ENCODE data around the gene ATXN7L3B. TPM values are rescaled to one million over a fixed set of nuclear protein-coding genes. Genes with fewer than 3 reads are reported as not detected.

Gene ATXN7L3B
- total and polyA plus RNA-seq, 7 donors: 13.2 to 21.0 (median 16.9) TPM

DNA sequence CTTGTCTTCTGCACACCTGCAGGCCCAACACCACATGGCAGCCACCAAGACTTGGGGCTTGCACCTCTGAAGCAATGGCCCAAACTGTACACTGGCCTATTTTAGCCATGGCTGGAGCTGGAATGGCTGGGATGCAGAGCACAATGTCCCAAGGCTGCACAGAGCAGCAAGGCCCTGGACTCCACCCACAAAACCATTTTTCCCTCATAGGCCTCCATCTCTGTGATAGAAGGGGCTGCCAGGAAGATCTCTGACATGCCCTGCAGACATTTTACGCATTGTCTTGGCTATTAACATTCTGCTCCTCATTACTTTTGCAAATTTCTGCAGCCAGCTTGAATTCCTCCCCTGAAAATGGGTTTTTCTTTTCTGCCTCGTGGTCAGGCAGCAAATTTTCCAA lies 22.1 kb downstream of the ATXN7L3B start:
- WGBS, 2 donors: 50 to 59% methylated on average over 2 of the region's 2 CpGs
- H3K9me3 ChIP-seq: no peaks in the 10 kb centered on the region
- DNase-seq: no peak
- TF ChIP-seq POLR2A (IDR thresholded peaks at IDR 0.05) (no peak), EP300 (IDR thresholded peaks at IDR 0.05) (no peak), POLR2AphosphoS5 (IDR thresholded peaks at IDR 0.05) (no peak)
- TF ChIP-seq, protein P1, sequence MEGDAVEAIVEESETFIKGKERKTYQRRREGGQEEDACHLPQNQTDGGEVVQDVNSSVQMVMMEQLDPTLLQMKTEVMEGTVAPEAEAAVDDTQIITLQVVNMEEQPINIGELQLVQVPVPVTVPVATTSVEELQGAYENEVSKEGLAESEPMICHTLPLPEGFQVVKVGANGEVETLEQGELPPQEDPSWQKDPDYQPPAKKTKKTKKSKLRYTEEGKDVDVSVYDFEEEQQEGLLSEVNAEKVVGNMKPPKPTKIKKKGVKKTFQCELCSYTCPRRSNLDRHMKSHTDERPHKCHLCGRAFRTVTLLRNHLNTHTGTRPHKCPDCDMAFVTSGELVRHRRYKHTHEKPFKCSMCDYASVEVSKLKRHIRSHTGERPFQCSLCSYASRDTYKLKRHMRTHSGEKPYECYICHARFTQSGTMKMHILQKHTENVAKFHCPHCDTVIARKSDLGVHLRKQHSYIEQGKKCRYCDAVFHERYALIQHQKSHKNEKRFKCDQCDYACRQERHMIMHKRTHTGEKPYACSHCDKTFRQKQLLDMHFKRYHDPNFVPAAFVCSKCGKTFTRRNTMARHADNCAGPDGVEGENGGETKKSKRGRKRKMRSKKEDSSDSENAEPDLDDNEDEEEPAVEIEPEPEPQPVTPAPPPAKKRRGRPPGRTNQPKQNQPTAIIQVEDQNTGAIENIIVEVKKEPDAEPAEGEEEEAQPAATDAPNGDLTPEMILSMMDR (IDR thresholded peaks at IDR 0.05): no peak
- intact Hi-C loops (cut with DNase I): no loop called here
- no peak overlapping the region for H3K27ac ChIP-seq
- no peaks in the 10 kb centered on the region for H3K27me3 ChIP-seq
- H3K4me3 ChIP-seq: no peak overlapping the region
- no peaks in the 10 kb centered on the region for H3K4me1 ChIP-seq
- H3K36me3 ChIP-seq: no peaks in the 10 kb centered on the region

DNA sequence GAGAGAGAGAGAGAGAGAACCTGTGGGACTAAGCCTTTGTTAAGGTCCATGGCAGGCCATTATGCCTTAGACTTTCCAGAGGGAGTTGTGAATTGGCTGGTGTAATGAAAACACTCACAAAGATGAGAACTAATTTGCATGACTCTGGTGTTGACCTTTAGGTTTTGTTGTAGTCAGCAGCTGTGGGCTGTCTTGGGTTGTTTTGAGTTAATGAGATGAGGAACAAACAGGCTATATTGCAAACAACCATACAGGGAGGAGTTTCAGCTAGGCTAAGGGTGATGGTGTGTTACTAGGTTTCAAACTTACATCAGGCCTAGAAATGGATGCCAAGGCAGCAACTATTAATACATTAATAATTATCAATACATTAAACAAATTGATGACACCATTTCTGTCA lies 26.3 kb downstream of the ATXN7L3B start:
- no peak overlapping the region for H3K27ac ChIP-seq
- no peaks in the 10 kb centered on the region for H3K4me1 ChIP-seq
- H3K9me3 ChIP-seq: no peaks in the 10 kb centered on the region
- intact Hi-C loops (cut with DNase I): no loop called here
- TF ChIP-seq, protein P1 (IDR thresholded peaks at IDR 0.05): no peak
- TF ChIP-seq EP300 (IDR thresholded peaks at IDR 0.05) (no peak), POLR2AphosphoS5 (IDR thresholded peaks at IDR 0.05) (no peak), POLR2A (IDR thresholded peaks at IDR 0.05) (no peak)
- DNase-seq: no peak
- no peaks in the 10 kb centered on the region for H3K27me3 ChIP-seq
- no peak overlapping the region for H3K4me3 ChIP-seq
- H3K36me3 ChIP-seq: no peaks in the 10 kb centered on the region

DNA sequence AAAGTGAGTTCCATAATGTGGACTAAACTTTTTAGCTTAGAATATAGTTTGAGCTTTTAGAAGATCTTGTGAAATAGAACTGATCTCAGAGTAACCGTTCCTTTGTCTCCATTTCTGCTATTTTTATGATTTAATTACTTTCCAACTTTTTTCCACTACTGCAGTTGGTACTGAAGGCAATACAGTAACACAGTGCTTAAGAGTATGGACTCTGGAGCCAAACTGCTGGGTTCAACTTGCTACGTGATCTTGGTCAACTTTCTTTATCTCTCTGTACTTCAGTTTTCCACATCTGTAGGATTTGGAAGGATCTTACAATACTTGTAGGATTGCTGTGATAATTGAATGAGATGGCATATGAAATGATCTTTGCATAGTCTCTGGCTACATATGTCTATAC lies 40.9 kb downstream of the ATXN7L3B start:
- no peak for DNase-seq
- TF ChIP-seq EP300 (IDR thresholded peaks at IDR 0.05): no peak
- no peak for TF ChIP-seq POLR2AphosphoS5 (IDR thresholded peaks at IDR 0.05)
- TF ChIP-seq POLR2A (IDR thresholded peaks at IDR 0.05): no peak
- TF ChIP-seq, protein P1 (IDR thresholded peaks at IDR 0.05): no peak
- H3K4me3 ChIP-seq: no peak overlapping the region
- no peak overlapping the region for H3K27ac ChIP-seq
- WGBS, 2 donors: 40 to 85% methylated on average over 2 of the region's 2 CpGs
- no peaks in the 10 kb centered on the region for H3K36me3 ChIP-seq
- H3K27me3 ChIP-seq: no peaks in the 10 kb centered on the region
- intact Hi-C loops (cut with DNase I): no loop called here
- H3K9me3 ChIP-seq: no peaks in the 10 kb centered on the region
- no peaks in the 10 kb centered on the region for H3K4me1 ChIP-seq

DNA sequence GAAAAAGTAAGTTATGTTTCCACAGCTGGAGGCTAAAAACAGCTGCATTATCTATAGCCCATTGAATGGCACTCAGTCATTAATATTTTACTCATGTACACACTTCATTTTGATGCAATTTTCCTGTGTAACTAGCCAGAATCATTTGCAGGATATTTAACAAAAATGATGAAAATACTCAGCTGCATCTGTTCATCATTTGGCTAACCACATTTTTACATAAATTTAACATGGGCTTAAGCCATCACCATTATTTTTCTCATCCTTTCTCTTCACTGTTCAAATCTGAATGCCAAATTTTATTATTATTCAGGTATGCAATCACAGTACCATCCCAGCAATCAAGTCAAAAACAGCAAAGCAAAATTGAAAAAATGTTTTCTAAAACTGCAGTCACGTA lies 41.8 kb downstream of the ATXN7L3B start:
- no peak overlapping the region for H3K4me3 ChIP-seq
- 83 to 84% methylated on average over 1 of the region's 1 CpG for WGBS, 2 donors
- no peaks in the 10 kb centered on the region for H3K4me1 ChIP-seq

DNA sequence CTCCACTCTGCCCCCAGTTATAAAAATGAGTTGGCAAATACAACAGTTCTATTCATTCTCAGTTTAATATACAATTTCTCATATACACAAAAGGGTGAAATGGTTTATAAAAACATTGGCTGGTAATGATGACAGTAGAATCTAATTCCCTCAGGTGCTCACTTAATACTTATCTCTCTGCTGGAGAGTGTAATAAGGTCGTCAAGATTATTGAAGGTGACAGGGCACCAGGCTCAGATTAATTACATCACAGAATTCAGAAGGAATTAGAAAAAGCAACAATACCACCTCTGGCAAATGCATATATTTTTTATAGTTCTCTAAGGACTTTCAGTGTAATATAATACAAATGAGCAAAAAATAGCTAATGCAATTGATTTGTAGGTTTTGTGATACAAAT lies 42.3 kb downstream of the ATXN7L3B start:
- no peaks in the 10 kb centered on the region for H3K36me3 ChIP-seq
- no peaks in the 10 kb centered on the region for H3K4me1 ChIP-seq
- intact Hi-C loops (cut with DNase I): no loop called here
- H3K4me3 ChIP-seq: no peak overlapping the region
- TF ChIP-seq, protein P1 (IDR thresholded peaks at IDR 0.05): no peak
- no peak for TF ChIP-seq EP300 (IDR thresholded peaks at IDR 0.05)
- TF ChIP-seq POLR2A (IDR thresholded peaks at IDR 0.05): no peak
- TF ChIP-seq POLR2AphosphoS5 (IDR thresholded peaks at IDR 0.05): no peak
- DNase-seq: no peak
- H3K27ac ChIP-seq: no peak overlapping the region
- no peaks in the 10 kb centered on the region for H3K27me3 ChIP-seq
- no peaks in the 10 kb centered on the region for H3K9me3 ChIP-seq
- 28 to 66% methylated on average over 1 of the region's 1 CpG for WGBS, 2 donors

More for the DNA sequence above, 41.8 kb downstream of the ATXN7L3B start:
- Histone ChIP-seq H3K27me3 (no peaks in the 10 kb centered on the region), H3K27ac (no peak overlapping the region), H3K36me3 (no peaks in the 10 kb centered on the region), H3K9me3 (no peaks in the 10 kb centered on the region)
- DNase-seq: no peak
- intact Hi-C loops (cut with DNase I): no loop called here
- TF ChIP-seq POLR2AphosphoS5 (IDR thresholded peaks at IDR 0.05) (no peak), POLR2A (IDR thresholded peaks at IDR 0.05) (no peak), EP300 (IDR thresholded peaks at IDR 0.05) (no peak)
- TF ChIP-seq, protein P1 (IDR thresholded peaks at IDR 0.05): no peak
